Osteocyte (in vitro differentiated cells): ENCODE results near the gene SDF4. TPM values are rescaled to one million over a fixed set of nuclear protein-coding genes. Genes with fewer than 3 reads are reported as not detected.

ENCODE experiments used
- DNase-seq: peaks from one replicate; pipeline ENCODE4 v3.0.0; 2021; ENCODE audit warnings: mixed read lengths; ENCODE audit not compliant: unreplicated experiment; ENCODE audit errors: extremely low spot score
- H3K27ac Mint-ChIP-seq: one replicate; pipeline ENCODE4 v1.8.0; 2021; ENCODE audit warnings: mild to moderate bottlenecking, mixed read lengths; ENCODE audit not compliant: unreplicated experiment
- H3K27me3 Mint-ChIP-seq: one replicate; pipeline ENCODE4 v1.8.0; 2021; ENCODE audit warnings: mixed read lengths; ENCODE audit not compliant: unreplicated experiment
- H3K36me3 Mint-ChIP-seq: one replicate; pipeline ENCODE4 v1.8.0; 2021; ENCODE audit warnings: mixed read lengths; ENCODE audit not compliant: unreplicated experiment
- H3K4me1 Mint-ChIP-seq: one replicate; pipeline ENCODE4 v1.8.0; 2021; ENCODE audit warnings: mixed read lengths; ENCODE audit not compliant: unreplicated experiment
- H3K4me3 Mint-ChIP-seq: one replicate; pipeline ENCODE4 v1.8.0; 2021; ENCODE audit warnings: mild to moderate bottlenecking, moderate library complexity, mixed read lengths; ENCODE audit not compliant: unreplicated experiment
- H3K9me3 Mint-ChIP-seq: one replicate; pipeline ENCODE4 v1.8.0; 2021; ENCODE audit warnings: mixed read lengths; ENCODE audit not compliant: unreplicated experiment
- CTCF ChIP-seq: fragments of 200-600 bp; sonication (generic); IDR thresholded peaks from 2 replicates; pipeline ENCODE4 v1.5.0; 2021; ENCODE audit warnings: antibody characterized with exemption, mild to moderate bottlenecking, moderate library complexity
- total RNA-seq: library from RNA; stranded (reverse); gene quantifications from 2 replicates; pipeline ENCODE4 v1.2.1, GENCODE V29; 2021

The SDF4 gene
- total RNA-seq, 1 donor from 2014 or later, result 196 TPM

- no peak for TF ChIP-seq CTCF
- Mint-ChIP-seq H3K9me3 (no peaks in the 10 kb centered on the region), H3K36me3 (peaks cover 20% of the 10 kb centered on the region), H3K4me3 (no peak overlapping the region), H3K4me1 (peaks cover 39% of the 10 kb centered on the region), H3K27me3 (no peaks in the 10 kb centered on the region), H3K27ac (peak overlapping the region; percentile 97)
- DNase-seq, result no peak
These were observed 32.2 kb upstream of the SDF4 start for GRCh38 chr1:1264026-1264425.

GRCh38 chr1:1262758-1263157 is 31.0 kb upstream of the SDF4 start:
- Mint-ChIP-seq H3K36me3 (peaks cover 21% of the 10 kb centered on the region), H3K27ac (peak overlapping the region; percentile 50), H3K27me3 (no peaks in the 10 kb centered on the region), H3K4me3 (no peak overlapping the region), H3K9me3 (no peaks in the 10 kb centered on the region), H3K4me1 (peaks cover 44% of the 10 kb centered on the region)
- no peak for TF ChIP-seq CTCF
- no peak for DNase-seq

GRCh38 chr1:1262071-1262470 is 30.3 kb upstream of the SDF4 start:
- Mint-ChIP-seq H3K27ac (no peak overlapping the region), H3K36me3 (peaks cover 24% of the 10 kb centered on the region), H3K9me3 (no peaks in the 10 kb centered on the region), H3K27me3 (no peaks in the 10 kb centered on the region), H3K4me1 (peaks cover 44% of the 10 kb centered on the region), H3K4me3 (no peak overlapping the region)
- no peak for TF ChIP-seq CTCF
- no peak for DNase-seq

DNA sequence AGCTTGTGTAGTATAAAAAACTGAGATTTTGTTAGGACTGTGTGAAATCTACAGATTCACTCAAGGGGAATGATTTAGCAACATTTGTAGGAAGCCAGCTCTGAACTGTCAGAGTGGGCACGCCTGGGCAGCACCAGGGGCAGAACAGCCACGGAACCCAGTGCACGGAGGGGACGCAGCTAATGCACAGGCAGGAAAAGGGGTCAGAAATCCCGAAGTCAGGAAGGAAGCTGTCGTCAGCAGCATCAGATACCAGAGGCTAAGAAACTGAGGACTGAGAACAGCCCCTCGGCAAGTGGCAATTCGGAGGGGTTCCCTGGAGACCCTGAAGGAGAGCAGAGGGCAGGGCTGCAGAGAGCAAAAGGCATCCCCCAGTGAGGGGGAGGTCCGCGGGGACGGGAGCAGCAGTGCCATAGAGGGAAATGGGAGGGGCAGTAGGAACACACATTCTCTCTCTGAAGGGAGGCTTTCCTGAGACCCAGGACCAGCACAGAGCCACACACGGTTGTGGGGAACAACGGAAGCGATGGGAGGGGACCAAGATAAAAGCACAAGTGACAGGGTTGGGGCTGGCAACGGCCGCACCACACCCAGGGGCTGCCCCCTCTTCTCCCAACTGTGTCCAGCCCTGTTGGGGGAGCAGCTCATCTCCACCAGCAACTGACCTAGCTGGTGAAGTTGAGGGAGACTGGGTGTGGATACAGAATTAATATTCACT is 29.2 kb upstream of the SDF4 start:
- no peak for TF ChIP-seq CTCF
- Mint-ChIP-seq H3K4me1 (peaks cover 40% of the 10 kb centered on the region), H3K27me3 (no peaks in the 10 kb centered on the region), H3K36me3 (peaks cover 28% of the 10 kb centered on the region), H3K4me3 (no peak overlapping the region), H3K9me3 (no peaks in the 10 kb centered on the region), H3K27ac (peak overlapping the region; percentile 58)
- DNase-seq, result no peak

- no peak overlapping the region for H3K27ac Mint-ChIP-seq
- H3K4me3 Mint-ChIP-seq, result no peak overlapping the region
- no peaks in the 10 kb centered on the region for H3K9me3 Mint-ChIP-seq
- TF ChIP-seq CTCF, result no peak
- no peak for DNase-seq
- peaks cover 35% of the 10 kb centered on the region for H3K36me3 Mint-ChIP-seq
- H3K4me1 Mint-ChIP-seq, result peaks cover 30% of the 10 kb centered on the region
- no peaks in the 10 kb centered on the region for H3K27me3 Mint-ChIP-seq
These were observed 28.3 kb upstream of the SDF4 start for GRCh38 chr1:1259951-1260600.
